HG02981 (cell line): ENCODE results near the gene ARID2.

Experiments
- ATAC-seq: cut with Tn5 transposase; IDR thresholded peaks from one replicate; pipeline ENCODE4 v1.9.1; 2021; ENCODE audit warnings: mild to moderate bottlenecking, moderate library complexity; ENCODE audit not compliant: unreplicated experiment

The ARID2 gene

DNA sequence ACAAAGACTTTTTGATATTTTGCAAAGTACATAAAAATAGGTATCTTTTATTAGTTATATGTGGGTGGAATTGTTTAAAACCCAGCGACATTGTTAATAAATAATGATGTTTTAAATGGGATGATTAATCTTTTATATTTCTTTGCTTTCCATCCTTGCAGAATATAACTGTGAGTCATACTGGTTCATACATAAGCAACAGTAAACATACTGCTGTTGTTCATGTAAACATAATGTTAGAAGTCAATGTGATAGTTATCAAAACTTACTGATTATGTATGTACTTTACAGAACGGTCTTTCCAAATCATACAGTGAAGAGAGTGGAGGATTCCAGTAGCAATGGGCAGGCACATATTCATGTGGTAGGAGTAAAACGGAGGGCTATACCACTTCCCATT, 119.8 kb downstream of the ARID2 start:
- no peak for ATAC-seq

DNA sequence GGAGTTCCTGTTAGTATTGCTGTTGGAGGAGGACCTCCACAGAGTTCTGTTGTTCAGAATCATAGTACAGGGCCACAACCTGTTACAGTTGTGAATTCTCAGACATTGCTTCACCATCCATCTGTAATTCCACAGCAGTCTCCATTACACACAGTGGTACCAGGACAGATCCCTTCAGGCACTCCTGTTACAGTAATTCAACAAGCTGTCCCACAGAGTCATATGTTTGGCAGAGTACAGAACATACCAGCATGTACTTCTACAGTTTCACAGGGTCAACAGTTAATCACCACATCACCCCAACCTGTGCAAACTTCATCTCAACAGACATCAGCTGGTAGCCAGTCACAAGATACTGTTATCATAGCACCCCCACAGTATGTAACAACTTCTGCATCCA, 120.8 kb downstream of the ARID2 start:
- ATAC-seq = no peak

DNA sequence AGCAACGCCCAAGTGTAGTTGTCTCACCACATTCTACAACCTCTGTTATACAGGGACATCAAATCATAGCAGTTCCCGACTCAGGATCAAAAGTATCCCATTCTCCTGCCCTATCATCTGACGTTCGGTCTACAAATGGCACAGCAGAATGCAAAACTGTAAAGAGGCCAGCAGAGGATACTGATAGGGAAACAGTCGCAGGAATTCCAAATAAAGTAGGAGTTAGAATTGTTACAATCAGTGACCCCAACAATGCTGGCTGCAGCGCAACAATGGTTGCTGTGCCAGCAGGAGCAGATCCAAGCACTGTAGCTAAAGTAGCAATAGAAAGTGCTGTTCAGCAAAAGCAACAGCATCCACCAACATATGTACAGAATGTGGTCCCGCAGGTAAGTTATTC, 123.0 kb downstream of the ARID2 start:
- ATAC-seq = no peak

DNA sequence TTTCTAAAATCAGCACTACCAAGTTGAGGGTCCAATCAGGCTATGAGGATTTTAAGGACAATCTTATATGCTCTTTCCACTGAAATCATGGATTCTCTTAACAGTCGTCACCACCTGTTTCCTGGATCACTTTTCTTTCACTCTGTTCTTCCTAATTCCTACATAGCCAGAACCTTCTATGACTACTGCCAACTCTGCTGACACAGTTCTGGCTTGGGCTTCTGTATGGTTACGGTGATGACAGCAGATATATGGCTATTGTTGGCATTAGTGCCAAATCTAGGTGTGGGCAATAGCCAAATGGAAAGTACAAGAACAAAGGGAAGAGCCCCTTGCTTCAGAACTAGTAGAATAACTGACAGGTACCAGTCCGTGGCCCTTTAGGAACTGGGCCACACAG, 124.0 kb downstream of the ARID2 start:
- ATAC-seq = no peak

DNA sequence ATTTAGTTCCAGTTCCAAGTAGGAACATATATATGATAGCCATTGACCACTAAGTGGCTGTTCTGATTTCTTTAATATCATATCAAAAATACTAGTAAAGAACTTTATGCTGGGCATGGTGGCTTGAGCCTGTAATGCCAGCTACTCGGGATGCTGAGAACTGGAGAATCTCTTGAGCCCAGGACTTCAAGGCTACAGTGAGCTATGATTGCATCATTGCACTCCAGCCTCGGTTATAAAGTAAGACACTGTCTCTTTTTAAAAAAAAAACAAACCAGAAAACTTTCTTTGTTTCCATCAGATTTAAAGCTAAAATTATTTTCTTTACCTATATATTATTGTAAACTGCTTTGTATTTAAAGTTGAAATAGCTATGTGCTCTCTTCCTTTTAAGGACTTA, 133.8 kb downstream of the ARID2 start:
- ATAC-seq = no peak

DNA sequence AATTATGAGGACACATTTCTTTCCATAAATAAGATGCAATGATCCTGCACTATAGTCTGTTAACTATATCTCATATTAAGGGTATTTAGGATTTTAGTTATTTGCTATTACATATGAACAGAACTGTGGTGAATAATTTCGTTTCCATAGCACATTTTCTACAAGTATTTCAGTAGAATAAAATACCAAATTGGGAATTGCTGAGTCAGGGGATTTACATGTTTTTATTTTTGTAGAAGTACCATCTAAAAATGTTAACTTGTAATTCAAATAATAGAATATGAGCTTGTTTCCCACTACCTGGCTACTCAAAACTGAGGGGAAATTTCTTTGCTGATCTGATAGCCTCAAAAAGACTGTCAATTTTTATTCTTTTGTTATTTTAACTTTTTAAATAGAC, 136.8 kb downstream of the ARID2 start:
- no peak for ATAC-seq

DNA sequence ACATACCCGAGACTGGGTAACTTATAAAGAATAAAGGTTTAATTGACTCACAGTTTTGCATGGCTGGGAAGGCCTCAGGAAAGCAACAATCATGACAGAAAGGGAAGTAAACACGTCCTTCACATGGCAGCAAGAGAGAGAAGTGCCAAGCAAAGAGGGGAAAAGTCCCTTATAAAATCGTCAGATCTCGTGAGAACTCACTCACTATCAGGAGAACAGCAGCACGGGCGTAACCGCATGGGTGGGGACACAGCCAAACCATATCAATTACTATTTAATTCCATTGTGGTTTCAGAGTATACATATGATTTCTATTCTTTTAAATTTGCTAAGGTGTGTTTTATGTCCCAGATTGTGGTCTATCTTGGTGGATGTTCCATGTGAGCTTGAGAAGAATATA, 142.9 kb downstream of the ARID2 start:
- no peak for ATAC-seq

DNA sequence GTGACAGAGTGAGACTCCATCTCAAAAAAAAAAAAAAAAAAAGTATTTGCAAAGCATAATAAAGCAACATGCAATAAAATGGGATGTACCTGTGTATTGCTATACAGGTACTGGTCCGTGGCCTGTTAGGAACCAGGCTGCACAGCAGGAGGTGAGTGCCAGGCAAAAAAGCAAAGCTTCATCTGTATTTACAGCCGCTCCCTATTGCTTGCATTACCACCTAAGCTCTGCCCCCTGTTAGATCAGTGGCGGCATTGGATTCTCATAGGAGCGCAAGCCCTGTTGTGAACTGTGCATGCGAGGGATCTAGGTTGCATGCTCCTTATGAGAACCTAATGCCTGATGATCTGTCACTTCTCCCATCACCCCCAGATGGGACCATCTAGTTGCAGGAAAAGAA, 147.6 kb downstream of the ARID2 start:
- no peak for ATAC-seq

DNA sequence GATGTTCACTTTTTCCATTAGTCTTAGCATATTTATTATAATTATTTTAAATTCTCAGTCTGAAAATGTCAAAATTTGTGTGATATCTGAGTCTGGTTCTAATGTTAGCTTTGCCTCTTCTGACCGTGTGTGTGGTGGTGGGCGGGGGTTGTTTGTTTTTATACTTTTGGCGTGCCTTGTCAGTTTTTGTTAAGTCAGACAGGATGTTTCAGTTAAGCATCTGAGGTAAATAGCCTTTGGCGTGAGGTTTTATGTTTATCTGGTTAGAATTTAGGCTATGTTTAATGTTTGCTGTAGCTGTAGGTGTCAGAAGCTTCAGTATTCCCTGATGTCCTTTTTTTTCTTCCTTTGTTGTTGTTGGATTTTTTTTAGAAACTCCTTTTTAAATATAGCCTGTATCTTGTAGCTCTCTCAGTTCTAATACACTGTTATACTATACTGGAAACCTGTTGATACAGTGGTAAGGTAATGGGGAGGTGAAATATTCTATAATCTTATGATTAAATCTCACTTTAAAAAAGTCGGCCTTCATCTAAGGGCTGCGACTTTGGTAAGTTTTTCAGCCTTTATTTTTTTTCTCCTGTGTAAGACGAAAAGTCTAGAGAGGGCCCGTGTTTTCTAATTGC, 149.2 kb downstream of the ARID2 start:
- ATAC-seq = no peak

DNA sequence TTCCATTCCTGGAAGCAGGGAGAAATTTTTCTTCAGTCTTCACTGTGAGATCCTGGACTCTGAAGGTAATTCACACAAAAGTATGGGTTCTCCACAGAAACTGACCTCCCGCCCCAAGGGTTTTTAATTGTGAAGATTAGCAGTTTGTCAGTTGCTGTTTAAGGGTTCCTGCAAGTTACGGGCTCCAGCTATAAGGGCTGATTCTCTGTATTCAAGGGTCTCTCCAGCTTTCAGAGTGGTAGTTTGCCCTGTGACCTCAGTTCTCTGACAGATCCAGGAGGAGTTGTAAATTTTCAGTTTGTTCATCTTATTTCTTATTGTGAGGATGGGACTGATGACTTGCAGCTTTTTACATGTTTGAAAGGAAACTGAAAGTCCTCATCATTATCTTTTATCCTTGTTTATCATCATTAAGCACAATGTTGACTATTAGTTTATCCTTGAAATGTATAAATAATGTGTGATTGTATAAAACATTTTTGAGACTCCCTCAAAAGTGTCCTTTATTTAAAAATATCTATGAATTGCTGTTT, 149.9 kb downstream of the ARID2 start:
- no peak for ATAC-seq

DNA sequence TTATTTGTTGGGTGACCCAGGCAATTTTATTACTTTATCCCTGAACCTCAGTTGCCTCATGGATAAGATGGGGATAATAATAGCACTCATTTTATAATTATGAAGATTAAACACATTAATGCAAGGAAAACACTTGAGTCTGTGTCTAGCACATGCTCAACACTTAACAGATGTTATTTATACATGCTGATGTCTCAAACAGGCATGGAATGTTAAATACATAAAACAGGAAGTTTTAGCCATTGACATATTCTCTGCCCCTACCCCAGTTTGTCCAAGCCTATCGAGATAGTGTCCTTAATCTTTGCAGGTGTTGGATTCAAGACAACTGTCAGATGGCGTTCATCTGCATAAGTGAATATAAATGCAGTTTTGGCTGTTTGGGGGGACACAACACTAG, 151.0 kb downstream of the ARID2 start:
- ATAC-seq = no peak

DNA sequence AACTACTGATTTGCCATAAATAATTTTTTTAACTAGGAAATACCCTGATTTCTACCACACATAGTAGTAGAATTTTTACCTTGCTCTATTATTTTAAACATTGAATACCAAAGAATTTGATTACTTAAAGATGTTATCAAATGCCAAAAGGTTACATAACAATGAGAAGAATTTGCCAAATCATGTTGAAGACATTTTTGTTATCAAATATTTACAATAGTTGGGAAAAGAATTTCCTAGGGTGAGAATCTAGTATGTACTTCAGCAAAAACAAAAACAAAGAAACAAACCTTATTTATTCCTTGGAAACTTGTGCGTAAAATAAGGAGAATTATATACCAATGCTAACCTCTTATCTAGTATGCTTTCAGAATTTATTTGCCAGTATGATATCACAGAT, 153.7 kb downstream of the ARID2 start:
- no peak for ATAC-seq

DNA sequence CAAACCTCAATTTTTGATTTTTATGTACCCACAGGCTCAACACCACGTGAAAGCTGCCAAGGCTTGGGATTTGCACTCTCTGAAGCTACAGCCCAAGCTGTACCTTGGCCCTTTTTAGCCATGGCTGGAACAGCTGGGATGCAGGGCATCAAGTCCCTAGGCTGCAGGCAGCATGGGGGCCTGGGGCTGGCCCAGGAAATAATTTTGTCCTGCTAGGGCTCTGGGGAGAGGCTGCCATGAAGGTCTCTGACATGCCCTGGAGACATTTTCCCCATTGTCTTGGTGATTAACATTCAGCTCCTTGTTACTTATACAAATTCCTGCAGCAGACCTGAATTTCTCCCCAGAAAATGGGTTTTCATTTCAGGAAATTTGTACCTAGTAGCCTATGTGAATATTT, 157.2 kb downstream of the ARID2 start:
- no peak for ATAC-seq

DNA sequence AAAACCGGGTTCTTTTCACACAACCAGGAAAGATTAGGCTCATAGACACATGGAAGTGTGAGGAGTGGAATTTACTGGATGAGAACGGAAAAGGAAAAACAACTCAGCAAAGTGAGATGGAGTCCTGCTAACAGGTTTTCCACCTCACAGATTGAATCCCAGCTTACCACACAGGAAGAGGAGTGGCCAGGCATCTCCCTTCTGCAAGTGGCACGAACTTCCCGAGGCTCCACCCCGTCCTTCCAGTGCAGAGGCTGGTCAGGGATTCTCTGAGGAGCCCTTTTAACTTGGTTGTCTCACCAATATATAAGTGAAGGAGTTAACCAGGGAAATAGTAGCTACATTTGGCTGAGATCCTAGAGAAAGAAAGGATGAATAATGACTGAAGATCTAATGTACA, 158.0 kb downstream of the ARID2 start:
- no peak for ATAC-seq

DNA sequence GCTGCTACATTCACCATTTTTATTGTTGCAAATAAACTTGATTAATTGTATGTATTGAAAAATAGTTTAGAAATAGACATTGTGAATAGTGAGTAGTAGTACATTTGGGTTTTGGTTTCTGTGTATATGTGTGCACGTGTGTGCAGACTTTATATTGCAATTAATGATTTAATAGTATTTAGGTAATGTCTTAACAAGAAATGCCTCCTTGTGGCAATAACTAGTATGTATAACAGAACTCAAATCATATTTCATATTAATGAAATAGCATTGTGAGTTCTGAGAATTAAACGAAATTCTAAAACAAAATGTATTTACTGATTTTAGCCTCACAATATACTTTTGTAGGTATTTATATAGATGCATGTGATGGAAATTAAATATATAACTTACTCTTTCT, 160.8 kb downstream of the ARID2 start:
- no peak for ATAC-seq

DNA sequence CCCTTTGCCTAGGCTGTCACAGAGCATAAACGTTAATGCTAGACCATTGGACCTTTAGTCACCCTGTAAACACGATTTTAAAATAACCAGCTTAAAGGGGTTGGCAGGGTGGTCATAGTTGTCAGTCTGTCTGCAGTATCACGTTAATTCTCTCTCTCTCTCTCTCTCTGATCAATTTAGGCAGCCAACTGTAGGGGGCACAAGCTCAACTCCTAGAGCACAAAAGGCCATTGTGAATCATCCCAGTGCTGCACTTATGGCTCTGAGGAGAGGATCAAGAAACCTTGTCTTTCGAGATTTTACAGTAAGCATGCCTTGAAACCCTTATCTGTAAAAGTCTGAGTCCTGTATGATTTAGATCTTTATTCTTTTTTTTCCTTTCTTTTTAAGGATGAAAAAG, 163.7 kb downstream of the ARID2 start:
- no peak for ATAC-seq

DNA sequence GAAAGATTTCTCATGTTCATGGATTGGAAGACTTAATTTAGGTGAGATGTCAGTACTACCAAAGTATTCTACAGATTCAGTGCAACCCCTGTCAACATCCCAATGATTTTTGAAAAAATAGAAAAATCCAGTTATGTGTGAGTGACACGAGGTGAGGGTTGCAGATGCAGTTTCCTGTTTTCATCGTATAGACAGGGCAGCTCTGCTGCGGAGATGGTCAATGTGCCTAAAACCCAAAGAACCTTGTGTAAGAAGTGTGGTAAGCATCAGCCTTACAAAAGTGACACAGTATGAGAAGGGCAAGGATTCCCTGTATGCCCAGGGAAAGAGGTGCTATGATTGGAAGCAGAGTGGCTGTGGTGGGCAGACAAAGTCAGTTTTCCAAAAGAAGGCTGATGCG, 166.5 kb downstream of the ARID2 start:
- no peak for ATAC-seq

DNA sequence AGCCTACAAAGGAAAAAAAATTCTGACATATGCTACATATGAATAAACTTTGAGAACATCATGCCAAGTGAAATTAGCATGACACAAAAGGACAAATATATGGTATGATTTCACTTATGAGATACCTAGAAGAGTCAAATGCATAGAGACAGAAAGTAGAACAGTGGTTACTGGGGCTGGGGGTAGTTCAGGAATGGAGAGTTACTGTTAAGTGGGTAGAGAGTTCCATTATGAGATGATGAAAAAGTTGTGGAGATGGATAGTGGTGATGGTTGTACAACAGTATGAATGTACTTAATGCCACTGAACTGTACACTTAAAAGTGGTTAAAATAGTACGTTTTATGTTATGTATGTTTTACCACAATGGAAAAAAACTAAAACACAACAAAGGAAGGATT, 168.6 kb downstream of the ARID2 start:
- ATAC-seq = no peak

DNA sequence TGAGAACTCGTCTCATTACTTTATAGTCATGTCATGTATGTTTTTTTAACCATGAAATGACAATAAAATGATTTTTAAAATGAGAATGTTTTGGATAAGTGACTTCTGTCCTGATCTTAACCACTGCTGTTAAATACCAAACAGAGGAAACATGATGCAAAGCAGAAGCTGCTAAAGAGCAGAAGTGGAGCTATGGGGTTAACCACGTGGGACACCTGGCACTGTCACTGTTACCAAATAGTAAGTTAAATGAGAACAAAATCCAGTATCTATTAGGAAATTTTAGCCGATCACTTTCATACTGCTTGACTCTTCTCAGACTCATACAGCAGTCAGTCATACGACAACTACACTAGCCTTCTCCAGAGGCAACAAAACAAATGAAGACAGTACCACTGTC, 178.4 kb downstream of the ARID2 start:
- ATAC-seq = peak; percentile 78

DNA sequence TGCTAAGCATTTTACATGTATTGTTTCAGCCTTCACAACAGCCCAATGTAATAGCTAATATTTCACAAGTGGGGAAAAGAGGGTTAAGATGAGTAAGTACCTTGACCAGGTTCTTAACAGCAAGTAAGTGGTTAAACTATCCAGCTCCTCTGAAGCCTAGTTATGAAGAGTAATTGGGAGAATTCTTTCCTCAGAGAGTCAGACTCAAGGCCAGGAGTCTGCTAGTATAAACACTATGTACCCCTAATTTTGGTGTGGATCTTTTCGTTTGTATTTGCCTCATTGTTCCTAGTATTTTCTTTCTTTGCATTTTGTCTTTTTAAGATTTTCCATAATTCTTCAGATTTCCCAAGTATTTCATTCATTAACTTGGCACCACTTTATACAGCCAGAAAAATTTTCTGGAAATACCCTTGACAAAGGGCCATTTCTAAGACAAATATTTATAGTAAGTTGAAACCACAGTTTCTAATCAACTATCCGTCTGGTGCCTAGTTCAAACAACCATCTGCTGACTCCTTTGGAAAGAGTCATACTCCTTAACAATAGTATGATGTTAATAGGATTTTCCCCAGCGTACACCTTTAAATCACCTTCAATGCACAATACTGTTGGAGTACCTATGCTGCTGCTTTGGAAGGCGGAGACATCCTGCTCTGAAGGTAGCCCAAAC, 179.7 kb downstream of the ARID2 start:
- ATAC-seq = no peak

DNA sequence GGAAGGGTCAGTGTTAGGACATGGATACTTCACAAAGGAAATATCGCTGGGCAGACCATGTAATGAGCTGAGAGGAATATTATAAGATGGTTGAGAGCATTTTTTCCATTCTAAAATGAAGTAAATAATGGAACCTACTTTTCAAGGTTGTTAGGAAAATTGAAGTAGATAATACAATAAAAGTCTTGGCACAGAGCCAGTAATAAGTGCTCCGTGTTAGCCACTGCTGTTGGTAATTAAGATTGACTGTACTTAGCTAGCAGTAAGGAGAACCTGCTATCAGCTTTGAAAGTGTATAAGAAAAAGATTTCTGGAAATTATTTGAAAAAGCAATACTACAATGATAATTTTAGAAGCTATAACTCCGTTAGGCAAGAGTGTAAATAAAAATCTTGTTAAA, 183.3 kb downstream of the ARID2 start:
- no peak for ATAC-seq

DNA sequence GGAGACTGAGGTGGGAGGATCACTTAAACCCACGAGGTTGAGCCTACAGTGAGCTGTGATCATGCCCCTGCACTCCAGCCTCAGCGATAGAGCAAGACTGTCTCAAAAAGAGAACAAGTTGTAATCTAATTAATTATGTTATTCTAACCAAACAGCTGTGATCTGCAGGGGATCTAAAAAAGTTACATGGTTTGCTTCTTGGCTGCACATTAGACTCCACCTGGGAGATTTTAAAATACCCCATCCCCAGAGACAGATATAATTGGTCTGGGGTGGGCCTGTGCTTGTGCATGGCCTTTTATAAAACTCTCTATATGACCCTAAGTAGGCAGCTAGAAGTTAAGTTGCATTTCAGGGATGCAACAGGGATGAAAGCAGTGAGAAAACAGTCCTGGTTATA, 184.1 kb downstream of the ARID2 start:
- no peak for ATAC-seq

DNA sequence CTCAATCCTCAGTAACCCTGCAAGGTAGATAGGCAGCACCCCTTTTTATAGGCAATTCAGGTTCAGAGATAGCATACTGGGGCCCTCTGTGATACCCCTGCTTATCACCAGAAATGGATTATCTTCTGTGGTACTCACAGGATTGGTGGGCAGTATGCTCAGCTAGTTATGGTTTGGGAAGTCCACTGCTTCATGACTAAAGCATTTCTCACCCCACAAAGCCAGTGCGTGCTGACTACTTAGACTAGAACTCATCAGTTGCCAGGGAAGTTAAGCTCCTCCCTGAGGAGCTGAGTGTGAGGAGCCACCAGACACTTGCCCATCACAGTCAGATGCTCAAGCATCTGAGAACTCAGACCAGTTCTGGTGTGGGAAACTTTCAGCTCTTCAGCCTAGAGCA, 184.6 kb downstream of the ARID2 start:
- no peak for ATAC-seq
